B cell (primary cell): ENCODE measurements around the gene SHC3. TPM values are rescaled to one million over a fixed set of nuclear protein-coding genes. Genes with fewer than 3 reads are reported as not detected.

ENCODE experiments used
- ATAC-seq: fragments of 200-7000 bp; cut with Tn5 transposase; one replicate; pipeline ENCODE4 v1.10.0; 2021; ENCODE audit warnings: low read depth, mild to moderate bottlenecking, moderate number of reproducible peaks, moderate library complexity
- CTCF ChIA-PET: fragments of 350-600 bp; sonication (Branson Sonifier 250); formaldehyde crosslinking; loops from one replicate; lab custom pipeline; 2021; ENCODE audit warnings: antibody characterized with exemption, inconsistent platforms; lab: Charles Lee
- POLR2A ChIA-PET: fragments of 350-600 bp; sonication (Branson Sonifier 250); formaldehyde crosslinking; loops from one replicate; lab custom pipeline; 2021; ENCODE audit warnings: antibody characterized with exemption; lab: Charles Lee
- DNase-seq: peaks from one replicate; pipeline ENCODE4 v3.0.0; 2013
- H2AFZ ChIP-seq: 2 replicates; pipeline ENCODE4 v1.6.1; 2012; ENCODE audit warnings: mild to moderate bottlenecking, low read depth, low read length; ENCODE audit not compliant: insufficient read depth, poor library complexity, severe bottlenecking
- H3K27ac ChIP-seq, 2 donors: 1 replicate in 1 of 2; 2 replicates in 1 of 2; pipeline ENCODE4 v1.5.1; 2012 to 2013; ENCODE audit warnings: low read length in 2 of 2, mild to moderate bottlenecking in 2 of 2, moderate library complexity in 1 of 2
- H3K27me3 ChIP-seq, 4 experiments: fragments of 200-600 bp in 1 of 4; sonication (generic) in 1 of 4; replicated peaks in 1 of 4; 1 replicate in 2 of 4; 2 replicates in 2 of 4; pipeline versions ENCODE4 v1.6.1 to v1.7.0; 2013 to 2016; ENCODE audit warnings: low read length in 3 of 4, mild to moderate bottlenecking in 2 of 4, mixed read lengths in 1 of 4, moderate library complexity in 1 of 4; ENCODE audit not compliant: insufficient read depth in 4 of 4, control insufficient read depth in 3 of 4; ENCODE audit errors: control extremely low read depth in 1 of 4
- H3K36me3 ChIP-seq, 2 experiments: replicated peaks in 1 of 2; 1 replicate in 1 of 2; 2 replicates in 1 of 2; pipeline versions ENCODE4 v1.6.1 to v1.7.1; 2013; ENCODE audit warnings: low read length in 1 of 2; ENCODE audit not compliant: insufficient read depth in 2 of 2, control insufficient read depth in 1 of 2; ENCODE audit errors: control extremely low read depth in 1 of 2, extremely low read depth in 1 of 2
- H3K4me1 ChIP-seq, 2 donors: fragments of 200-600 bp in 1 of 2; sonication (generic) in 1 of 2; 1 replicate in 1 of 2; 2 replicates in 1 of 2; pipeline versions ENCODE4 v1.5.1 to v1.6.1; 2013 to 2017; ENCODE audit warnings: low read length in 2 of 2; ENCODE audit not compliant: control insufficient read depth in 2 of 2, insufficient read depth in 2 of 2
- H3K4me2 ChIP-seq: replicated peaks from 2 replicates; pipeline ENCODE3; 2012; ENCODE audit warnings: mild to moderate bottlenecking, low read depth, low read length; ENCODE audit not compliant: poor library complexity, severe bottlenecking
- H3K4me3 ChIP-seq, 5 experiments: fragments of 200-600 bp in 1 of 5; sonication (generic) in 1 of 5; 1 replicate in 3 of 5; 2 replicates in 2 of 5; pipeline versions ENCODE4 v1.5.1 to v1.7.0; 2011 to 2016; ENCODE audit warnings: low read length in 4 of 5, mild to moderate bottlenecking in 4 of 5, low read depth in 2 of 5, control low read depth in 1 of 5, moderate library complexity in 1 of 5; ENCODE audit not compliant: insufficient read depth in 1 of 5; ENCODE audit errors: control extremely low read depth in 1 of 5, extremely low read depth in 1 of 5
- H3K79me2 ChIP-seq: fragments of 200-600 bp; sonication (generic); one replicate; pipeline ENCODE4 v1.6.0; 2016; ENCODE audit warnings: low read length; ENCODE audit not compliant: control insufficient read depth, insufficient read depth
- H3K9ac ChIP-seq: fragments of 200-600 bp; sonication (generic); 2 replicates; pipeline ENCODE4 v1.6.1; 2017; ENCODE audit warnings: mild to moderate bottlenecking, low read length, moderate library complexity
- H3K9me3 ChIP-seq, 3 donors: one replicate each; pipeline versions ENCODE4 v1.6.1 to v1.7.1; 2013; ENCODE audit warnings: low read length in 2 of 3; ENCODE audit not compliant: control insufficient read depth in 2 of 3, insufficient read depth in 1 of 3; ENCODE audit errors: control extremely low read depth in 1 of 3
- H4K20me1 ChIP-seq: 2 replicates; pipeline ENCODE4 v1.6.0; 2012; ENCODE audit warnings: mild to moderate bottlenecking, low read length; ENCODE audit not compliant: insufficient read depth, control insufficient read depth, poor library complexity, severe bottlenecking
- H3K27ac Mint-ChIP-seq: one replicate; pipeline ENCODE4 v1.8.0; 2021; ENCODE audit warnings: mixed read lengths
- H3K27me3 Mint-ChIP-seq: one replicate; pipeline ENCODE4 v1.8.0; 2021; ENCODE audit warnings: mixed read lengths
- H3K4me1 Mint-ChIP-seq: one replicate; pipeline ENCODE4 v1.8.0; 2021; ENCODE audit warnings: mixed read lengths
- H3K4me3 Mint-ChIP-seq: one replicate; pipeline ENCODE4 v1.8.0; 2021; ENCODE audit warnings: mixed read lengths
- H3K9me3 Mint-ChIP-seq: one replicate; pipeline ENCODE4 v1.8.0; 2022; ENCODE audit warnings: mixed read lengths; ENCODE audit not compliant: insufficient read depth
- CTCF ChIP-seq: fragments of 200-600 bp; IDR thresholded peaks from one replicate; pipeline ENCODE4 v1.8.0; 2022; ENCODE audit warnings: antibody characterized with exemption, mild to moderate bottlenecking
- EZH2 ChIP-seq: IDR thresholded peaks from 2 replicates; pipeline ENCODE4 v1.6.1; 2012; ENCODE audit warnings: borderline replicate concordance, low read depth, mild to moderate bottlenecking, moderate library complexity, low read length; ENCODE audit not compliant: insufficient read depth, poor library complexity, severe bottlenecking
- WGBS: methylation state at CpG from one replicate; pipeline ENCODE4 v1.1.5; 2013; ENCODE audit warnings: missing lambda C conversion rate; ENCODE audit not compliant: insufficient coverage; 5-methylcytosine and 5-hydroxymethylcytosine counted together
- intact Hi-C: fragments of 100-400 bp; cut with micrococcal nuclease; formaldehyde crosslinking; loops from one replicate; pipeline ENCODE4 v1.10.0; 2022
- polyA plus RNA-seq: library from polyadenylated mRNA; depleted of rRNA; stranded (reverse); fragments of >200 nt; gene quantifications from 2 replicates; pipeline ENCODE4 v1.2.3, GENCODE V29; 2012
- total RNA-seq, 2 donors: library from RNA; stranded (reverse); fragments of 120-200 nt in 1 of 2; gene quantifications; 1 replicate in 1 of 2; 2 replicates in 1 of 2; pipeline versions ENCODE4 v1.2.3 to v1.2.4, GENCODE V29; 2013 to 2022

SHC3 gene
- total and polyA plus RNA-seq, 2 donors (not counting 1 experiment from before 2014, with no cell fraction given) = 0.03 TPM; not detected in 1

GRCh38 chr9:88993327-88993726, 185.3 kb downstream of the SHC3 start:
- H3K4me1 ChIP-seq = peaks cover 15 to 19% of the 10 kb centered on the region in 2 donors
- H4K20me1 ChIP-seq = no peaks in the 10 kb centered on the region
- no peaks in the 10 kb centered on the region for H3K9me3 Mint-ChIP-seq
- intact Hi-C loops = no loop called here
- no peak overlapping the region for H3K27ac ChIP-seq
- ATAC-seq = no peak
- no peaks in the 10 kb centered on the region for H3K36me3 ChIP-seq
- no peak for DNase-seq
- no peak overlapping the region for H3K27ac Mint-ChIP-seq
- no peak overlapping the region for H2AFZ ChIP-seq
- H3K9ac ChIP-seq = no peak overlapping the region
- H3K27me3 Mint-ChIP-seq = peaks cover 49% of the 10 kb centered on the region
- H3K4me1 Mint-ChIP-seq = peaks cover 15% of the 10 kb centered on the region
- POLR2A ChIA-PET = no interaction called here
- peaks cover 0 to 42% (median 19%) of the 10 kb centered on the region in 4 experiments for H3K27me3 ChIP-seq
- no peak for TF ChIP-seq CTCF
- no peak for TF ChIP-seq EZH2
- no peaks in the 10 kb centered on the region for H3K79me2 ChIP-seq
- no peak overlapping the region for H3K4me3 Mint-ChIP-seq
- H3K4me3 ChIP-seq = no peak overlapping the region
- 40% methylated on average over 1 of the region's 2 CpGs for WGBS
- H3K4me2 ChIP-seq = no peak overlapping the region
- CTCF ChIA-PET = no interaction called here
- no peaks in the 10 kb centered on the region for H3K9me3 ChIP-seq

DNA sequence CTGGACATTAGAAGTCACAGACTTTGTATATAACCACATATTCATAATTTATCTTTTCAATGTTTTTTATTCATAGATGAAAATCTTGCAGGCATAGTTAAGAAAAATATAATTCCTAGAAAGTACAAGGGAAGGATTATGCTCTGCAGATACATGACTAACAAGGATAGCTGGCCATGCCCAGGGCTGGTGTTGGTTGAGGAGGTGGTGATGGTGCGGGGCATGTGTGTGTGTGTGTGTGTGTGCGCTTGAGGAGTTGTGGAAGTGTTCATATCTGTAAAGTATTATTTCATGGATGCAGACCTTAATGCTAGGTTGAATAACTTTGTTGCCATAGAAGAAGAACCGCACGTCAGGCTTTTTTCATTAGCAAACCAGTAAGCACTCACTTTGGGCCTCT, 186.1 kb downstream of the SHC3 start:
- H3K27me3 ChIP-seq = peaks cover 0 to 42% (median 19%) of the 10 kb centered on the region in 4 experiments
- H3K4me1 Mint-ChIP-seq = peaks cover 15% of the 10 kb centered on the region
- no peak overlapping the region for H3K9ac ChIP-seq
- H3K36me3 ChIP-seq = no peaks in the 10 kb centered on the region
- ATAC-seq (no peak), DNase-seq (no peak)
- peaks cover 15 to 19% of the 10 kb centered on the region in 2 donors for H3K4me1 ChIP-seq
- H3K27ac ChIP-seq = no peak overlapping the region
- no peak overlapping the region for H3K4me3 ChIP-seq
- WGBS = 76% methylated on average over 3 of the region's 4 CpGs
- no peaks in the 10 kb centered on the region for H3K9me3 ChIP-seq
- no peak overlapping the region for H3K4me2 ChIP-seq
- ChIA-PET CTCF (no interaction called here), POLR2A (no interaction called here)
- H2AFZ ChIP-seq = no peak overlapping the region
- H4K20me1 ChIP-seq = no peaks in the 10 kb centered on the region
- peaks cover 51% of the 10 kb centered on the region for H3K27me3 Mint-ChIP-seq
- intact Hi-C loops = no loop called here
- no peak overlapping the region for H3K27ac Mint-ChIP-seq
- H3K4me3 Mint-ChIP-seq = no peak overlapping the region
- TF ChIP-seq CTCF (no peak), EZH2 (no peak)
- no peaks in the 10 kb centered on the region for H3K79me2 ChIP-seq
- H3K9me3 Mint-ChIP-seq = no peaks in the 10 kb centered on the region
